ENCODE results near the gene FANCF. TPM values are rescaled to one million over a fixed set of nuclear protein-coding genes. Genes with fewer than 3 reads are reported as not detected.

The FANCF gene
- total RNA-seq, 4 donors from 2014 or later = 10.0 to 11.6 (median 11.4) TPM

GRCh38 chr11:22603933-22604332 is 21.7 kb downstream of the FANCF start:
- Histone ChIP-seq H3K36me3 (no peaks in the 10 kb centered on the region), H3K27ac (no peak overlapping the region), H3K27me3 (no peaks in the 10 kb centered on the region), H3K4me3 (no peak overlapping the region), H3K4me1 (no peaks in the 10 kb centered on the region), H3K9me3 (no peaks in the 10 kb centered on the region)
- TF ChIP-seq CTCF (IDR thresholded peaks at IDR 0.05) = no peak
- no peak for TF ChIP-seq POLR2A (IDR thresholded peaks at IDR 0.05)
- no peak for DNase-seq

GRCh38 chr11:22602504-22602903 is 23.1 kb downstream of the FANCF start:
- TF ChIP-seq POLR2A (IDR thresholded peaks at IDR 0.05) = no peak
- TF ChIP-seq CTCF (IDR thresholded peaks at IDR 0.05) = no peak
- Histone ChIP-seq H3K27me3 (no peaks in the 10 kb centered on the region), H3K36me3 (no peaks in the 10 kb centered on the region), H3K4me1 (no peaks in the 10 kb centered on the region), H3K9me3 (no peaks in the 10 kb centered on the region), H3K4me3 (no peak overlapping the region), H3K27ac (no peak overlapping the region)
- DNase-seq = no peak

GRCh38 chr11:22599458-22599857 is 26.2 kb downstream of the FANCF start:
- no peak for DNase-seq
- Histone ChIP-seq H3K9me3 (no peaks in the 10 kb centered on the region), H3K36me3 (no peaks in the 10 kb centered on the region), H3K4me3 (no peak overlapping the region), H3K4me1 (no peaks in the 10 kb centered on the region), H3K27ac (no peak overlapping the region), H3K27me3 (no peaks in the 10 kb centered on the region)
- TF ChIP-seq CTCF (IDR thresholded peaks at IDR 0.05) = no peak
- TF ChIP-seq POLR2A (IDR thresholded peaks at IDR 0.05) = no peak

- no peak overlapping the region for H3K4me3 ChIP-seq
- no peak for DNase-seq
- no peaks in the 10 kb centered on the region for H3K27me3 ChIP-seq
- H3K4me1 ChIP-seq = no peaks in the 10 kb centered on the region
- no peaks in the 10 kb centered on the region for H3K36me3 ChIP-seq
- H3K9me3 ChIP-seq = no peaks in the 10 kb centered on the region
- TF ChIP-seq POLR2A (IDR thresholded peaks at IDR 0.05) = no peak
- TF ChIP-seq CTCF (IDR thresholded peaks at IDR 0.05) = no peak
- H3K27ac ChIP-seq = no peak overlapping the region
Observed at GRCh38 chr11:22597062-22597461, 28.6 kb downstream of the FANCF start.

GRCh38 chr11:22584976-22585375 is 40.6 kb downstream of the FANCF start:
- DNase-seq = no peak
- no peak overlapping the region for H3K4me3 ChIP-seq
- no peak overlapping the region for H3K27ac ChIP-seq
- TF ChIP-seq CTCF (IDR thresholded peaks at IDR 0.05) (no peak), POLR2A (IDR thresholded peaks at IDR 0.05) (no peak)
- no peaks in the 10 kb centered on the region for H3K4me1 ChIP-seq
- no peaks in the 10 kb centered on the region for H3K9me3 ChIP-seq
- no peaks in the 10 kb centered on the region for H3K27me3 ChIP-seq
- H3K36me3 ChIP-seq = no peaks in the 10 kb centered on the region

- H3K27me3 ChIP-seq = no peaks in the 10 kb centered on the region
- DNase-seq = no peak
- no peaks in the 10 kb centered on the region for H3K9me3 ChIP-seq
- H3K4me3 ChIP-seq = no peak overlapping the region
- H3K36me3 ChIP-seq = no peaks in the 10 kb centered on the region
- no peak overlapping the region for H3K27ac ChIP-seq
- TF ChIP-seq POLR2A (IDR thresholded peaks at IDR 0.05) (no peak), CTCF (IDR thresholded peaks at IDR 0.05) (no peak)
- H3K4me1 ChIP-seq = no peaks in the 10 kb centered on the region
Observed at GRCh38 chr11:22583963-22584492, 41.6 kb downstream of the FANCF start.

All from Peyer's patch (tissue), 4 donors.